ENCODE data around the gene GABRG3. TPM values are rescaled to one million over a fixed set of nuclear protein-coding genes. Genes with fewer than 3 reads are reported as not detected.

GABRG3 gene
- total RNA-seq, 2 experiments from 2014 or later: not detected

DNA sequence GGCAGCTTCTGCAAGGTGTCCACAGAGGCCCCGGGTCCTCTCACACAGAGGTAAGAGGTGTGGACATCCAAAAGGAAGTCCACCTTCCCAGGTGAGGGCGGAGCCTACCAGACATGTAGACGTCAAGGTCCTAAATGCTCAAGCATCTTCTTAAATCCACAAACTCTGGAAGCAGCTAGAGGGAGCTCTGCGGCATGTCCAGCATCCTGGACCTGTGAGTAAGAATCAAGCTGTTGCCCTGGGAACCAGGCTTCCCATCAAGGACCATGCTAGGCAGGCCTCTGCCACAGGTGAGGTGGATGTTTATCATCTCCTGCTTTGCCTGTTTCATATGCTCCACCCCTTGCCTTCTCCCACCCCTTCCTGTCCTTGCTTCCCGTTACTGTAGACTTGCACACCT lies 368.2 kb downstream of the GABRG3 start:
- ATAC-seq (ENCODE audit: poor library complexity) (no peak), DNase-seq (no peak)
- CTCF ChIA-PET: no interaction called here
- Mint-ChIP-seq H3K9me3 (peaks cover 4% of the 10 kb centered on the region), H3K36me3 (ENCODE audit: low read depth) (no peaks in the 10 kb centered on the region), H3K4me1 (ENCODE audit: low read depth) (no peaks in the 10 kb centered on the region), H3K27ac (no peak overlapping the region), H3K4me3 (no peak overlapping the region), H3K27me3 (no peaks in the 10 kb centered on the region)
- Histone ChIP-seq H3K27ac (ENCODE audit: low read depth in 1 of 2, low read length in 2 of 2) (no peak overlapping the region), H3K4me1 (ENCODE audit: insufficient read depth, low read length) (no peaks in the 10 kb centered on the region), H3K9me3 (ENCODE audit: control insufficient read depth in 1 of 2, insufficient read depth in 1 of 2, low read length in 2 of 2) (peaks cover 0 to 20% of the 10 kb centered on the region in 2 experiments), H3K4me3 (ENCODE audit: low read length) (no peak overlapping the region), H3K36me3 (ENCODE audit: insufficient read depth, low read length) (no peaks in the 10 kb centered on the region), H3K27me3 (ENCODE audit: control insufficient read depth in 1 of 2, insufficient read depth in 2 of 2, low read length in 2 of 2) (no peaks in the 10 kb centered on the region)
- intact Hi-C loops (cut with DNase I, micrococcal nuclease): no loop called here
- TF ChIP-seq, protein P1, sequence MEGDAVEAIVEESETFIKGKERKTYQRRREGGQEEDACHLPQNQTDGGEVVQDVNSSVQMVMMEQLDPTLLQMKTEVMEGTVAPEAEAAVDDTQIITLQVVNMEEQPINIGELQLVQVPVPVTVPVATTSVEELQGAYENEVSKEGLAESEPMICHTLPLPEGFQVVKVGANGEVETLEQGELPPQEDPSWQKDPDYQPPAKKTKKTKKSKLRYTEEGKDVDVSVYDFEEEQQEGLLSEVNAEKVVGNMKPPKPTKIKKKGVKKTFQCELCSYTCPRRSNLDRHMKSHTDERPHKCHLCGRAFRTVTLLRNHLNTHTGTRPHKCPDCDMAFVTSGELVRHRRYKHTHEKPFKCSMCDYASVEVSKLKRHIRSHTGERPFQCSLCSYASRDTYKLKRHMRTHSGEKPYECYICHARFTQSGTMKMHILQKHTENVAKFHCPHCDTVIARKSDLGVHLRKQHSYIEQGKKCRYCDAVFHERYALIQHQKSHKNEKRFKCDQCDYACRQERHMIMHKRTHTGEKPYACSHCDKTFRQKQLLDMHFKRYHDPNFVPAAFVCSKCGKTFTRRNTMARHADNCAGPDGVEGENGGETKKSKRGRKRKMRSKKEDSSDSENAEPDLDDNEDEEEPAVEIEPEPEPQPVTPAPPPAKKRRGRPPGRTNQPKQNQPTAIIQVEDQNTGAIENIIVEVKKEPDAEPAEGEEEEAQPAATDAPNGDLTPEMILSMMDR (IDR thresholded peaks at IDR 0.05): no peak
- POLR2A ChIA-PET: no interaction called here

GRCh38 chr15:27341780-27342343 lies 370.9 kb downstream of the GABRG3 start:
- CTCF ChIA-PET: no interaction called here
- no peaks in the 10 kb centered on the region for H3K36me3 Mint-ChIP-seq (ENCODE audit: low read depth)

DNA sequence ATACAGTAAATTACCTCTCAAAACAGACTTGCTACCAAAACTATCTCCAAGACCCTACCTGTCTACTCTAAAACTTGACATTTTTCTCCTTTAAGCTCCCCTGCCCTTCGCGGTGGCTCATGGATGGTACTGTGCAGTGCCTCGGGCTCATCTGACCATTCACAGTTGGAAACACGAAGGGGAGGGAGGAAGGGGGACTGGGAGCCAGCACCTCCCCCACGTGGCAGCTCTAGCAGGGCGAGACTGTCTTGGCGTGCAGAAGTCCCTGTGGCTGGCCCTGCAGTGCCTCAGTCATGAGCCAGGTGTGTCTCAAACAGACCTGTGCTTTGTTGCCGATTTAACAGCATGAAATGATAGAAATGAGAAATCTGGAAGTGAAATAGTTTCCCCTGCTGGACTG lies 372.0 kb downstream of the GABRG3 start:
- H3K9me3 ChIP-seq (ENCODE audit: control insufficient read depth in 1 of 2, insufficient read depth in 1 of 2, low read length in 2 of 2): peaks cover 0 to 20% of the 10 kb centered on the region in 2 experiments
- H3K27me3 ChIP-seq (ENCODE audit: control insufficient read depth in 1 of 2, insufficient read depth in 2 of 2, low read length in 2 of 2): no peaks in the 10 kb centered on the region
- no peaks in the 10 kb centered on the region for H3K4me1 Mint-ChIP-seq (ENCODE audit: low read depth)
- no peaks in the 10 kb centered on the region for H3K9me3 Mint-ChIP-seq
- H3K4me3 Mint-ChIP-seq: no peak overlapping the region
- POLR2A ChIA-PET: no interaction called here
- H3K36me3 ChIP-seq (ENCODE audit: insufficient read depth, low read length): no peaks in the 10 kb centered on the region
- no peak overlapping the region for H3K27ac Mint-ChIP-seq
- CTCF ChIA-PET: no interaction called here
- TF ChIP-seq, protein P1 (IDR thresholded peaks at IDR 0.05): no peak
- no peaks in the 10 kb centered on the region for H3K4me1 ChIP-seq (ENCODE audit: insufficient read depth, low read length)
- DNase-seq (no peak), ATAC-seq (ENCODE audit: poor library complexity) (no peak)
- H3K4me3 ChIP-seq (ENCODE audit: low read length): no peak overlapping the region
- H3K27me3 Mint-ChIP-seq: no peaks in the 10 kb centered on the region
- H3K36me3 Mint-ChIP-seq (ENCODE audit: low read depth): no peaks in the 10 kb centered on the region
- no peak overlapping the region for H3K27ac ChIP-seq (ENCODE audit: low read depth in 1 of 2, low read length in 2 of 2)
- intact Hi-C loops (cut with DNase I, micrococcal nuclease): no loop called here

More at GRCh38 chr15:27341780-27342343, 370.9 kb downstream of the GABRG3 start:
- Histone ChIP-seq H3K4me1 (ENCODE audit: insufficient read depth, low read length) (no peaks in the 10 kb centered on the region), H3K4me3 (ENCODE audit: low read length) (no peak overlapping the region), H3K27me3 (ENCODE audit: control insufficient read depth in 1 of 2, insufficient read depth in 2 of 2, low read length in 2 of 2) (no peaks in the 10 kb centered on the region), H3K9me3 (ENCODE audit: control insufficient read depth in 1 of 2, insufficient read depth in 1 of 2, low read length in 2 of 2) (peaks cover 0 to 20% of the 10 kb centered on the region in 2 experiments), H3K36me3 (ENCODE audit: insufficient read depth, low read length) (no peaks in the 10 kb centered on the region), H3K27ac (ENCODE audit: low read depth in 1 of 2, low read length in 2 of 2) (no peak overlapping the region)
- TF ChIP-seq, protein P1 (IDR thresholded peaks at IDR 0.05): no peak
- Mint-ChIP-seq H3K27me3 (no peaks in the 10 kb centered on the region), H3K4me3 (no peak overlapping the region), H3K27ac (no peak overlapping the region), H3K4me1 (ENCODE audit: low read depth) (no peaks in the 10 kb centered on the region), H3K9me3 (peaks cover 4% of the 10 kb centered on the region)
- POLR2A ChIA-PET: interaction anchor here (0.7 kb wide), 1 partner anchor 262 kb away, joined by 4 read pairs; no protein-coding TSS in a partner anchor
- intact Hi-C loops (cut with DNase I, micrococcal nuclease): no loop called here
- no peak for DNase-seq
- no peak for ATAC-seq (ENCODE audit: poor library complexity)

Data from CD4-positive, alpha-beta T cell (primary cell).